DMS 273 (cell line): ENCODE measurements around the gene TRABD2A.

Experiments
- DNase-seq: peaks from one replicate; lab custom pipeline; 2025; ENCODE audit not compliant: unreplicated experiment; lab: John Stamatoyannopoulos, UW

The TRABD2A gene

GRCh38 chr2:84821806-84822205 is 59.1 kb downstream of the TRABD2A start:
- no peak for DNase-seq

GRCh38 chr2:84817239-84817655 is 63.6 kb downstream of the TRABD2A start:
- DNase-seq = no peak

GRCh38 chr2:84816426-84817026 is 64.4 kb downstream of the TRABD2A start:
- DNase-seq = no peak

- no peak for DNase-seq
These were observed 65.7 kb downstream of the TRABD2A start for GRCh38 chr2:84815146-84815545.

- DNase-seq = no peak
These were observed 68.9 kb downstream of the TRABD2A start for GRCh38 chr2:84811839-84812431.

- no peak for DNase-seq
These were observed 72.6 kb downstream of the TRABD2A start for GRCh38 chr2:84808279-84808678.

GRCh38 chr2:84807063-84807485 is 73.8 kb downstream of the TRABD2A start:
- peak; percentile 28 for DNase-seq

GRCh38 chr2:84805250-84805958 is 75.5 kb downstream of the TRABD2A start:
- DNase-seq = no peak

GRCh38 chr2:84801811-84802210 is 79.1 kb downstream of the TRABD2A start:
- no peak for DNase-seq

GRCh38 chr2:84800194-84800805 is 80.6 kb downstream of the TRABD2A start:
- DNase-seq = no peak

- no peak for DNase-seq
These were observed 81.1 kb downstream of the TRABD2A start for GRCh38 chr2:84799772-84800171.

GRCh38 chr2:84797271-84797670 is 83.6 kb downstream of the TRABD2A start:
- no peak for DNase-seq

GRCh38 chr2:84796798-84797197 is 84.1 kb downstream of the TRABD2A start:
- no peak for DNase-seq

- DNase-seq = no peak
These were observed 87.2 kb downstream of the TRABD2A start for GRCh38 chr2:84793641-84794040.

GRCh38 chr2:84792856-84793522 is 87.9 kb downstream of the TRABD2A start:
- no peak for DNase-seq

- DNase-seq = no peak
These were observed 92.4 kb downstream of the TRABD2A start for GRCh38 chr2:84788498-84788897.

GRCh38 chr2:84788027-84788426 is 92.9 kb downstream of the TRABD2A start:
- DNase-seq = no peak

- DNase-seq = no peak
These were observed 94.3 kb downstream of the TRABD2A start for GRCh38 chr2:84786601-84787000.

- DNase-seq = no peak
These were observed 94.9 kb downstream of the TRABD2A start for GRCh38 chr2:84785950-84786349.

- DNase-seq = no peak
These were observed 98.0 kb downstream of the TRABD2A start for GRCh38 chr2:84782717-84783442.
